OCI-LY7 (cell line): ENCODE data around the gene CPD. TPM values are rescaled to one million over a fixed set of nuclear protein-coding genes. Genes with fewer than 3 reads are reported as not detected.

Source experiments
- BruUV-seq: library from RNA; stranded (reverse); fragments of 400-500 nt; replicated peaks from 2 replicates; lab custom pipeline; 2021; lab: Mats Ljungman, UMichigan
- CTCF ChIA-PET: fragments of 300-600 bp; sonication (Branson Sonifier 250); formaldehyde crosslinking; loops from one replicate; lab custom pipeline; 2022; ENCODE audit warnings: antibody characterized with exemption; ENCODE audit not compliant: unreplicated experiment; lab: Charles Lee
- POLR2A ChIA-PET: fragments of 300-600 bp; sonication (Branson Sonifier 250); formaldehyde crosslinking; loops from one replicate; lab custom pipeline; 2022; ENCODE audit warnings: antibody characterized with exemption; lab: Charles Lee
- DNase-seq: peaks from one replicate; pipeline ENCODE4 v3.0.0-alpha.2; 2015; ENCODE audit warnings: low spot score
- H2AFZ ChIP-seq: fragments of 200-600 bp; sonication (generic), shearing (Covaris generic); 2 replicates; pipeline ENCODE4 v1.6.1; 2014; ENCODE audit warnings: mild to moderate bottlenecking, antibody characterized with exemption, low read length, moderate library complexity
- H3K27ac ChIP-seq: fragments of 200-600 bp; sonication (generic); 2 replicates; pipeline ENCODE4 v1.5.1; 2014; ENCODE audit warnings: mixed run types, low read depth, mild to moderate bottlenecking, moderate library complexity, low read length, inconsistent platforms; ENCODE audit not compliant: poor library complexity, severe bottlenecking
- H3K36me3 ChIP-seq: fragments of 200-600 bp; sonication (generic); 2 replicates; pipeline ENCODE4 v1.6.1; 2014; ENCODE audit warnings: mild to moderate bottlenecking, antibody characterized with exemption, low read length, moderate library complexity, mixed read lengths; ENCODE audit not compliant: insufficient read depth
- H3K4me1 ChIP-seq: fragments of 200-600 bp; sonication (generic); 2 replicates; pipeline ENCODE4 v1.5.1; 2014; ENCODE audit warnings: mild to moderate bottlenecking, low read length; ENCODE audit not compliant: insufficient read depth, poor library complexity, severe bottlenecking
- H3K4me2 ChIP-seq: fragments of 200-600 bp; sonication (generic); 2 replicates; pipeline ENCODE4 v1.6.1; 2014; ENCODE audit warnings: mild to moderate bottlenecking, low read length
- H3K4me3 ChIP-seq: fragments of 200-600 bp; sonication (generic); 2 replicates; pipeline ENCODE4 v1.5.1; 2014; ENCODE audit warnings: mild to moderate bottlenecking, low read depth, low read length; ENCODE audit not compliant: poor library complexity, severe bottlenecking
- H3K79me2 ChIP-seq: fragments of 200-600 bp; sonication (generic); 2 replicates; pipeline ENCODE4 v1.6.1; 2016; ENCODE audit warnings: low read depth, mild to moderate bottlenecking, low read length, moderate library complexity, mixed read lengths; ENCODE audit not compliant: insufficient read depth
- H3K9me2 ChIP-seq: fragments of 200-600 bp; sonication (generic); 2 replicates; pipeline ENCODE4 v1.6.1; 2016; ENCODE audit warnings: mild to moderate bottlenecking, low read length, mixed read lengths; ENCODE audit not compliant: insufficient read depth
- H3K9me3 ChIP-seq: fragments of 200-600 bp; sonication (generic); 2 replicates; pipeline ENCODE4 v1.6.1; 2014; ENCODE audit warnings: mild to moderate bottlenecking, mixed run types, low read length, mixed read lengths
- H4K20me1 ChIP-seq: fragments of 200-600 bp; sonication (generic); 2 replicates; pipeline ENCODE4 v1.6.1; 2014; ENCODE audit warnings: mild to moderate bottlenecking, antibody characterized with exemption, low read length, moderate library complexity, mixed read lengths; ENCODE audit not compliant: insufficient read depth
- CTCF ChIP-seq: fragments of 200-600 bp; sonication (generic); conservative IDR thresholded peaks from 2 replicates; pipeline ENCODE4 v1.5.1; 2014; ENCODE audit warnings: mild to moderate bottlenecking, antibody characterized with exemption, low read length, moderate library complexity, mixed read lengths
- EZH2phosphoT487 ChIP-seq: fragments of 200-600 bp; sonication (generic); IDR thresholded peaks from 2 replicates; pipeline ENCODE4 v1.6.1; 2018; ENCODE audit warnings: low read depth, borderline replicate concordance, mild to moderate bottlenecking, mixed run types, antibody characterized with exemption, low read length, moderate library complexity, mixed read lengths
- intact Hi-C: fragments of 100-400 bp; cut with micrococcal nuclease; formaldehyde crosslinking; loops from one replicate; pipeline ENCODE4 v1.10.0; 2022; ENCODE audit not compliant: unreplicated experiment
- total RNA-seq, 2 experiments: library from RNA; depleted of rRNA in 1 of 2; stranded (reverse); fragments of >200 nt in 1 of 2; shearing (Covaris generic) in 1 of 2; gene quantifications; 2 replicates each; pipeline ENCODE4 v1.2.3, GENCODE V29; 2014 to 2022

CPD gene
- total RNA-seq, 2 experiments from 2014 or later = 16.4 to 24.0 TPM

- intact Hi-C loops = loop anchor here (5.0 kb wide), 2 partner anchors 332 to 457 kb away; partner anchors contain the start of gene ATAD5
- Histone ChIP-seq H3K9me2 (no peaks in the 10 kb centered on the region), H3K4me2 (no peak overlapping the region)
Measured at GRCh38 chr17:30375661-30376060, 3.1 kb upstream of the CPD start.

GRCh38 chr17:30376621-30377452 is 1.9 kb upstream of the CPD start:
- ChIA-PET CTCF (no interaction called here), POLR2A (interaction anchor here (0.5 to 0.6 kb wide), 2 partner anchors 10 to 60 kb away, joined by 3 to 8 read pairs; no protein-coding TSS in a partner anchor)
- H3K36me3 ChIP-seq = no peaks in the 10 kb centered on the region
- no peaks in the 10 kb centered on the region for H4K20me1 ChIP-seq
- H3K9me3 ChIP-seq = no peaks in the 10 kb centered on the region
- H3K4me2 ChIP-seq = no peak overlapping the region
- 0 out of 2 replicates have a peak overlapping the region, but pooled peaks have one; percentile 36 for H2AFZ ChIP-seq
- no peaks in the 10 kb centered on the region for H3K9me2 ChIP-seq
- H3K27ac ChIP-seq = no peak overlapping the region
- TF ChIP-seq EZH2phosphoT487 = no peak
- TF ChIP-seq CTCF = no peak
- no peak for DNase-seq
- intact Hi-C loops = loop anchor here (5.0 kb wide), 2 partner anchors 330 to 455 kb away; partner anchors contain the start of gene ATAD5
- 0 out of 2 replicates have a peak, but pooled peaks cover 7% of the 10 kb centered on the region for H3K79me2 ChIP-seq
- H3K4me3 ChIP-seq = no peak overlapping the region
- BruUV-seq = no TSS peak
- peaks cover 23% of the 10 kb centered on the region for H3K4me1 ChIP-seq

More at GRCh38 chr17:30375661-30376060, 3.1 kb upstream of the CPD start:
- H3K36me3 ChIP-seq = no peaks in the 10 kb centered on the region
- H3K4me1 ChIP-seq = peaks cover 15% of the 10 kb centered on the region
- no peak for TF ChIP-seq CTCF
- TF ChIP-seq EZH2phosphoT487 = no peak
- H3K4me3 ChIP-seq = no peak overlapping the region
- H3K27ac ChIP-seq = no peak overlapping the region
- CTCF ChIA-PET = no interaction called here
- 0 out of 2 replicates have a peak, but pooled peaks cover 7% of the 10 kb centered on the region for H3K79me2 ChIP-seq
- H2AFZ ChIP-seq = no peak overlapping the region
- POLR2A ChIA-PET = interaction anchor here (0.6 kb wide), 1 partner anchor 12 kb away, joined by 4 read pairs; no protein-coding TSS in a partner anchor
- DNase-seq = no peak
- no peaks in the 10 kb centered on the region for H4K20me1 ChIP-seq
- BruUV-seq = no TSS peak
- no peaks in the 10 kb centered on the region for H3K9me3 ChIP-seq
